Activated CD4-positive, alpha-beta memory T cell treated with anti-CD3 and anti-CD28 coated beads, Interleukin-2, amount 10 ng/mL, durations not matched to agents 7 days and 5 days (primary cell): ENCODE results near the gene KDM2B. TPM values are rescaled to one million over a fixed set of nuclear protein-coding genes. Genes with fewer than 3 reads are reported as not detected.
"Not testable (repeated sequence)": the region's sequence is repeated elsewhere in the genome, so short reads cannot be mapped to it uniquely, and the experiment has no call there.

Experiments
- CTCF ChIA-PET: fragments of 350-600 bp; sonication (Branson Sonifier 250); formaldehyde crosslinking; loops from one replicate; lab custom pipeline; 2021; ENCODE audit warnings: antibody characterized with exemption, inconsistent platforms; lab: Charles Lee
- POLR2A ChIA-PET: fragments of 350-600 bp; sonication (Branson Sonifier 250); formaldehyde crosslinking; loops from one replicate; lab custom pipeline; 2021; ENCODE audit warnings: antibody characterized with exemption; lab: Charles Lee
- DNase-seq: peaks from one replicate; pipeline ENCODE4 v3.0.0-alpha.2; 2020
- H3K27ac Mint-ChIP-seq: one replicate; pipeline ENCODE4 v1.8.0; 2021; ENCODE audit warnings: mild to moderate bottlenecking, mixed read lengths
- H3K27me3 Mint-ChIP-seq: one replicate; pipeline ENCODE4 v1.8.0; 2021; ENCODE audit warnings: mixed read lengths
- H3K36me3 Mint-ChIP-seq: one replicate; pipeline ENCODE4 v1.8.0; 2021; ENCODE audit warnings: low read depth, mixed read lengths
- H3K4me1 Mint-ChIP-seq: one replicate; pipeline ENCODE4 v1.8.0; 2021; ENCODE audit warnings: mixed read lengths
- H3K4me3 Mint-ChIP-seq: one replicate; pipeline ENCODE4 v1.8.0; 2021; ENCODE audit warnings: mild to moderate bottlenecking, mixed read lengths
- H3K9me3 Mint-ChIP-seq: one replicate; pipeline ENCODE4 v1.8.0; 2021; ENCODE audit warnings: mixed read lengths
- total RNA-seq, 2 experiments: library from RNA; stranded (reverse); gene quantifications; one replicate each; pipeline ENCODE4 v1.2.3, GENCODE V29; 2021

KDM2B gene
- total RNA-seq, 2 experiments from 2014 or later: 59.8 to 62.6 TPM

DNA sequence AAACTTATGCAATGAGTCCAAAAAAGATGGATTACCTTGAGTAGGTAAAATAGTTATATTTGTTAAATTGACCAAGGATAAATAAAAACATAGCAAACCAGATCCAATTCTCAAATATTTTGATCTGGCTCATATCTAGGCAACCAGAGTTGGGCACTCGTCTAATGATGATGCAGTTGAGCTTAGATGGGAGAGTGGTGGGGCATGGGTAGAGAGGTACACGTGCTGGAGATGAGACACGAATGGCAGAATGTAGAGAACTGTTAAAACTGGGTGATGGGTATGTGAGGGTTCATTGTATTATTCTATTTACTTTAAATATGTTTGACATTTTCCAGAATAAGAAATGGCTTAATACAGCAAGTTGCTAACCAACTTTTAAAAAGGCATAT is 188.5 kb downstream of the KDM2B start:
- peak overlapping the region; percentile 74 for H3K27ac Mint-ChIP-seq
- no peaks in the 10 kb centered on the region for H3K9me3 Mint-ChIP-seq
- ChIA-PET CTCF (interaction anchor here (0.7 to 1.8 kb wide), 3 partner anchors 8 to 402 kb away, joined by 3 to 11 read pairs (median 4); partner anchors contain the start of gene RNF34), POLR2A (interaction anchor here (0.5 to 6.0 kb wide), 6 partner anchors 8 to 279 kb away, joined by 3 to 112 read pairs (median 5); partner anchors contain the start of genes ANAPC5 and RNF34)
- H3K36me3 Mint-ChIP-seq: no peaks in the 10 kb centered on the region
- no peak for DNase-seq
- peak overlapping the region; percentile 5 for H3K4me3 Mint-ChIP-seq
- H3K4me1 Mint-ChIP-seq: peaks cover 18% of the 10 kb centered on the region
- H3K27me3 Mint-ChIP-seq: no peaks in the 10 kb centered on the region

DNA sequence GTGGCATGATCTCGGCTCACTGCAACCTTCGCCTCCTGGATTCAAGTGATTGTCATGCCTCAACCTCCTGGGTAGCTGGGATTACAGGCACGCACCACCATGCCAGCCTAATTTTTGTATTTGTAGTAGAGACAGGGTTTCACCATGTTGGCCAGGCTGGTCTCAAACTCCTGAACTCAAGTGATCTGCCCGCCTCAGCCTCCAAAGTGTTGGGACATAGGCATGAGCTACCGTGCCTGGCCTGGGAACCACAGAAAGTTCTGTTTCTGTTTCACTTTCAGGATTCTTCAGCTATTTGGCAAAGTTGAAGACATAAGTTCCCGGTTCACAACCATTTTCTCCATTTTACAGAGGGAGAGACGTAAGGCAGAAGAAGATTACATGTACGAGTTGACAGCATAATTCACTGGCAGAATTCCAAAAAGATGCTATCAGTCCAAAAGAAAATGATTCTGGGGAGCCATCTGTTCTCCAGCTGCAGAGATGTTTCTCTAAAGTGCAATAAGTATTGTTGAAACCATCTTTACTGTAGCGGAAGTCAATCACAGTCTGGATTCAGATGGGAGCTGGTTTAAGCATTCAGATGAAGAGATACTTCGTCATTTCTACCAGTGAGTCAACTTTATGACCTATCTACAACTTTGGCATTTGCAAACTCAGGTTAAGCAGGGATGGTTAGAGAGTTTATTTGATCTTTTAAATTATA is 189.1 kb downstream of the KDM2B start:
- peak overlapping the region; percentile 74 for H3K27ac Mint-ChIP-seq
- peak overlapping the region; percentile 48 for H3K4me3 Mint-ChIP-seq
- ChIA-PET CTCF (interaction anchor here (0.7 to 1.8 kb wide), 4 partner anchors 9 to 402 kb away, joined by 3 to 11 read pairs (median 4); partner anchors contain the start of gene RNF34), POLR2A (interaction anchor here (0.5 to 6.0 kb wide), 7 partner anchors 8 to 280 kb away, joined by 3 to 112 read pairs (median 3); partner anchors contain the start of genes ANAPC5 and RNF34)
- no peaks in the 10 kb centered on the region for H3K36me3 Mint-ChIP-seq
- no peaks in the 10 kb centered on the region for H3K27me3 Mint-ChIP-seq
- H3K9me3 Mint-ChIP-seq: no peaks in the 10 kb centered on the region
- peak; percentile 58 for DNase-seq
- H3K4me1 Mint-ChIP-seq: peaks cover 18% of the 10 kb centered on the region

DNA sequence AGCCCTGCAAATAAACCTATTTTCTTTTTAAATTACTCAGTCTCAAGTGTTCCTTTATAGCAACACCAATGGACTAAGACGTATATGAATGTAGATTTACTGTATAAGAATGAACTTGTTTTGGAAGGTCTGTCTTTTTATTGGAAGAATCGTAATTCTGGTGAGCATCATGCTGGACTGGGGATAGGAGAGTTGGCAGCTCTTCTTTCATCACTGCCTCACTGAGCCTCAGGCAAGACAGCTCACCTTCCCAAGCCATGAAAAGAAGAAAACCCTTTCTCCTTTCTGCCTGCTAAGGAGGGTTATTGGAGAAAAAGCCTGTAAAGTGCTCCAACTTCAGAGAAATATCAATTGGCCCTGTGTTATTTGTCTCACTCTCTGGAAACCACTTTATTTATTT is 190.0 kb downstream of the KDM2B start:
- ChIA-PET POLR2A (interaction anchor here (1.4 to 6.0 kb wide), 2 partner anchors 10 to 39 kb away, joined by 12 to 112 read pairs; partner anchors contain the start of genes ANAPC5 and RNF34), CTCF (interaction anchor here (1.1 to 1.8 kb wide), 2 partner anchors 10 to 53 kb away, joined by 3 to 11 read pairs; partner anchors contain the start of gene RNF34)
- H3K4me1 Mint-ChIP-seq: peaks cover 18% of the 10 kb centered on the region

DNA sequence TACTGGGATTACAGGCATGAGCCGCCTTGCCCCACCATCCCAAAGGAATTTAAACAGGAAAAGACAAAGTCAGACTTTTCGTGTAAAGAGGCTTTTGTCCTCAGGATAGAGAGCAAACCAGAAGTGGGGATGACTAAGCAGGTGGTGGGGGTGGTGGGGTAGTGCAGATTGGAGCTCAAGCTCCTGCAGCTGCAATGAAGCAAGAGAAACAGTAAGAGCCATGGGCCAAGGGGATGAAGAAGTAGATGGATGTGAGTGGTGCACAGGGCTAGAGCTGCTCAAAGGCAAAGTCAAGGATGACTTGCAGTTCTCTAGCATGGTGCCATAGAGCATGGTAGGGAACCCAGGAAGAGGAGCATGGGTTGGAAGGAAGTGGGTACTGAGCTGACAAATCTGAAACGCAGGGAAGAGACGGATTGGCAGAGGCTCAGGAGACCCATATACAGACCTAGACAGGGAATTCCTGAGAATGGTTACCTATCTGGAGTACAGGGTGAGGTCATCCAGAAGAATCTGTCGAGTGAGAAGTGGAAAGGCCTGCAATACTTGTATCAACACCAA is 192.3 kb downstream of the KDM2B start:
- Mint-ChIP-seq H3K27me3 (peaks cover 5% of the 10 kb centered on the region), H3K4me3 (no peak overlapping the region), H3K9me3 (no peaks in the 10 kb centered on the region), H3K36me3 (no peaks in the 10 kb centered on the region), H3K27ac (no peak overlapping the region), H3K4me1 (peaks cover 18% of the 10 kb centered on the region)
- POLR2A ChIA-PET: interaction anchor here (1.2 to 6.0 kb wide), 2 partner anchors 12 to 36 kb away, joined by 4 to 112 read pairs; partner anchors contain the start of genes ANAPC5 and RNF34
- CTCF ChIA-PET: interaction anchor here (1.1 to 1.2 kb wide), 2 partner anchors 54 to 130 kb away, joined by 3 read pairs; no protein-coding TSS in a partner anchor
- DNase-seq: no peak

More for the DNA sequence above, 190.0 kb downstream of the KDM2B start:
- Mint-ChIP-seq H3K36me3 (no peaks in the 10 kb centered on the region), H3K9me3 (no peaks in the 10 kb centered on the region), H3K27me3 (no peaks in the 10 kb centered on the region), H3K4me3 (no peak overlapping the region), H3K27ac (no peak overlapping the region)
- no peak for DNase-seq

DNA sequence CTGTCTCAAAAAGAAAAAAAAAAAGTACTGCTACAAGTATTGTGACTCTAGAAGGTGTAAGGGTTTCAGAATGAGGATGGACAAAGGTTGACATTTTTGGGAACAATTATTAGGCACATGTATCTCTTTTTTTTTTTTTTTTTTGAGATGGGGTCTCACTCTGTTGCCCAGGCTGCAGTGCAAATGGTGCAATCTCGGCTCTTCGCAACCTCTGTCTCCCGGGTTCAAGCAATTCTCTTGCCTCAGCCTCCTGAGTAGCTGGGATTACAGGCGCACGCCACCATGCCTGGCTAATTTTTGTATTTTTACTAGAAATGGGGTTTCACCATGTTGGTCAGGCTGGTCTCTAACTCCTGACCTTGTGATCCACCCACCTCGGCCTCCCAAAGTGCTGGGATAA is 195.9 kb downstream of the KDM2B start:
- H3K27me3 Mint-ChIP-seq, H3K4me1 Mint-ChIP-seq, H3K9me3 Mint-ChIP-seq, H3K4me3 Mint-ChIP-seq, H3K27ac Mint-ChIP-seq, H3K36me3 Mint-ChIP-seq, DNase-seq: not testable (repeated sequence)
- ChIA-PET CTCF (interaction anchor here (1.3 kb wide), 1 partner anchor 58 kb away, joined by 3 read pairs; no protein-coding TSS in a partner anchor), POLR2A (interaction anchor here (1.4 to 1.6 kb wide), 4 partner anchors 14 to 33 kb away, joined by 4 to 9 read pairs (median 7); partner anchors contain the start of genes ANAPC5 and RNF34)

DNA sequence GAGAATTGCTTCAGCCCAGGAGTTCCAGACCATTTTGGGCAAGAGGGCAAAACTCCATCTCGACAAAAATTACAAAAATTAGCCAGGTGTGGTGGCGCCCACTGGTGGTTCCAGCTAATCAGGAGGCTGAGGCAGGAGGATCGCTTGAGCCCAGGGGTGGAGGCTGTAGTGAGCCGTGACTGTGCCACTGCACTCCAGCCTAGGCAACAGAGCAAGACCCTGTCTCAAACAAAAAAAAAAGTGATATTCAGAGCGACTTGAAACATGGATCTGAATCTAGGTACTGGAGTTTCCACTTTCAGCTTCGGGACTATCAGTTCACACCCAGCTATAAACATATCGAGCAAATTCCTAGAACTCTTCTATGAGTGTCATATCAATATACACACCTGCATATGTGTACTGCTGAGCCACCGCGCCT is 197.2 kb downstream of the KDM2B start:
- CTCF ChIA-PET: interaction anchor here (1.1 to 1.3 kb wide), 2 partner anchors 17 to 60 kb away, joined by 3 read pairs; no protein-coding TSS in a partner anchor
- Mint-ChIP-seq H3K36me3 (no peaks in the 10 kb centered on the region), H3K9me3 (no peaks in the 10 kb centered on the region), H3K27ac (no peak overlapping the region), H3K27me3 (peaks cover 12% of the 10 kb centered on the region), H3K4me1 (peaks cover 4% of the 10 kb centered on the region), H3K4me3 (no peak overlapping the region)
- no peak for DNase-seq
- POLR2A ChIA-PET: interaction anchor here (1.4 to 1.6 kb wide), 4 partner anchors 8 to 32 kb away, joined by 6 to 9 read pairs (median 8); partner anchors contain the start of genes ANAPC5 and RNF34

DNA sequence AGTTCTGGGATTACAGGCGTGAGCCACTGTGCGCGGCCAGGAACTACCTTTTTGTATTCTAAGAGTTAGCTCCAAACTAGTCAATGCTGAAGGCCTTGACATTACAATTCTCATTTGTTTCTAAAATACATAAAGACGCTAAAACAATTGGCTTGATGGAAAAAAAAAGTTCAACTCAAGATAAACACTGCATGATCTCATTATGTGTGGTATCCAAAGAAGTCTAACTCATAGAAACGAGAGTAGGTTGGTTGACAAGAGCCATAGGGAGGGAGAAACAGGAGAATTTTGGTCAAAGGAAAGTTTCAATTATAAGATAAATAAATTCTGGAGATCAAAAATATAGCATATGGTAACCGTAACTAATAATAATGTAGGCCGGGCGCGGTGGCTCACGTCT is 200.9 kb downstream of the KDM2B start:
- Mint-ChIP-seq H3K36me3 (no peaks in the 10 kb centered on the region), H3K9me3 (no peaks in the 10 kb centered on the region), H3K27me3 (peaks cover 9% of the 10 kb centered on the region), H3K4me3 (no peak overlapping the region), H3K4me1 (no peaks in the 10 kb centered on the region), H3K27ac (no peak overlapping the region)
- ChIA-PET CTCF (interaction anchor here (0.8 kb wide), 1 partner anchor 25 kb away, joined by 5 read pairs; no protein-coding TSS in a partner anchor), POLR2A (no interaction called here)
- DNase-seq: no peak

Other genes starting within 250 kb of the KDM2B start
- 100 to 1,000 TPM; 125 to 131 TPM for gene ANAPC5, start 228.6 kb downstream of the KDM2B start, total RNA-seq
- 10 to 100 TPM; 88.2 to 90.1 TPM for gene RNF34, start 180.9 kb downstream of the KDM2B start, total RNA-seq
- gene ORAI1, start 45.5 kb upstream of the KDM2B start, total RNA-seq: 10 to 100 TPM; 69.0 to 70.3 TPM
- gene MORN3, start 88.6 kb upstream of the KDM2B start, total RNA-seq: 1 to 10 TPM; 3.6 to 4.2 TPM
- gene TMEM120B, start 131.7 kb upstream of the KDM2B start, total RNA-seq: 1 to 10 TPM; 5.1 to 5.8 TPM
- gene RHOF, start 212.7 kb upstream of the KDM2B start, total RNA-seq: 100 to 1,000 TPM; 157 to 163 TPM
- gene SETD1B, start 223.0 kb upstream of the KDM2B start, total RNA-seq: 10 to 100 TPM; 26.5 to 26.9 TPM